Endothelial cell of umbilical vein (primary cell): Measurements from ENCODE around the gene MYLK. TPM values are rescaled to one million over a fixed set of nuclear protein-coding genes. Genes with fewer than 3 reads are reported as not detected.

Experiments used
- BruUV-seq: library from RNA; stranded (reverse); fragments of 400-500 nt; replicated peaks from 2 replicates; lab custom pipeline; 2021; lab: Mats Ljungman, UMichigan
- CTCF ChIA-PET: fragments of 300-600, 350-600 bp; sonication (Branson Sonifier 250); formaldehyde crosslinking; loops from one replicate; lab custom pipeline; 2021; ENCODE audit warnings: antibody characterized with exemption, inconsistent platforms; lab: Charles Lee
- POLR2A ChIA-PET: fragments of 300-600, 350-600 bp; sonication (Branson Sonifier 250); formaldehyde crosslinking; loops from one replicate; lab custom pipeline; 2021; ENCODE audit warnings: antibody characterized with exemption, inconsistent platforms; lab: Charles Lee
- DNase-seq: peaks from one replicate; pipeline ENCODE4 v3.0.0-alpha.2; 2011; ENCODE audit warnings: low read depth, low spot score
- FAIRE-seq: peaks from 2 replicates; lab custom pipeline; 2011; peaks lifted over from hg19 to GRCh38; lab: Jason Lieb, UNC
- H2AFZ ChIP-seq: 2 replicates; pipeline ENCODE4 v1.6.0; 2012; ENCODE audit warnings: low read depth, low read length, control low read depth, inconsistent platforms
- H3K27ac ChIP-seq: 2 replicates; pipeline ENCODE4 v1.5.1; 2011; ENCODE audit warnings: low read depth, mild to moderate bottlenecking, control low read depth, low read length, moderate library complexity; ENCODE audit not compliant: insufficient read depth
- H3K27me3 ChIP-seq, 2 experiments: 2 replicates each; pipeline versions ENCODE4 v1.6.0 to v1.6.1; 2011; ENCODE audit warnings: low read length in 2 of 2, mixed read lengths in 1 of 2; ENCODE audit not compliant: control insufficient read depth in 2 of 2, insufficient read depth in 2 of 2
- H3K36me3 ChIP-seq, 2 experiments: 2 replicates in 1 of 2; 3 replicates in 1 of 2; pipeline ENCODE4 v1.5.1; 2011; ENCODE audit warnings: low read length in 2 of 2, mild to moderate bottlenecking in 1 of 2, moderate library complexity in 1 of 2; ENCODE audit not compliant: control insufficient read depth in 2 of 2, insufficient read depth in 2 of 2; ENCODE audit errors: extremely low read depth in 1 of 2
- H3K4me1 ChIP-seq: 3 replicates; pipeline ENCODE4 v1.5.1; 2011; ENCODE audit warnings: mild to moderate bottlenecking, low read length; ENCODE audit not compliant: control insufficient read depth, insufficient read depth; ENCODE audit errors: extremely low read depth
- H3K4me2 ChIP-seq: 2 replicates; pipeline ENCODE4 v1.6.1; 2011; ENCODE audit warnings: low read length, control low read depth, mixed read lengths; ENCODE audit not compliant: insufficient read depth
- H3K4me3 ChIP-seq, 3 experiments: fragments of 200-600 bp in 1 of 3; sonication (generic), shearing (Covaris generic) in 1 of 3; replicated peaks in 1 of 3; 2 replicates each; pipeline ENCODE4 v1.5.1; 2011 to 2016; ENCODE audit warnings: control low read depth in 3 of 3, low read length in 3 of 3, mild to moderate bottlenecking in 2 of 3, inconsistent platforms in 1 of 3, low read depth in 1 of 3, moderate library complexity in 1 of 3; ENCODE audit not compliant: insufficient read depth in 1 of 3
- H3K79me2 ChIP-seq: 2 replicates; pipeline ENCODE4 v1.6.0; 2012; ENCODE audit warnings: low read length, inconsistent platforms; ENCODE audit not compliant: control insufficient read depth, insufficient read depth
- H3K9ac ChIP-seq: replicated peaks from 2 replicates; pipeline ENCODE3; 2011; ENCODE audit warnings: low read length, control low read depth; ENCODE audit not compliant: insufficient read depth; ENCODE audit errors: extremely low read depth
- H3K9me1 ChIP-seq: replicated peaks from 3 replicates; pipeline ENCODE4 v1.6.0; 2011; ENCODE audit warnings: mild to moderate bottlenecking, low read length; ENCODE audit not compliant: control insufficient read depth, insufficient read depth; ENCODE audit errors: extremely low read depth
- H3K9me3 ChIP-seq: replicated peaks from 2 replicates; pipeline ENCODE4 v1.5.1; 2012; ENCODE audit warnings: low read length, inconsistent platforms; ENCODE audit not compliant: control insufficient read depth, insufficient read depth
- H4K20me1 ChIP-seq: replicated peaks from 2 replicates; pipeline ENCODE3; 2011; ENCODE audit warnings: mild to moderate bottlenecking, low read length; ENCODE audit not compliant: control insufficient read depth, insufficient read depth; ENCODE audit errors: extremely low read depth
- EZH2 ChIP-seq: IDR thresholded peaks from 2 replicates; pipeline ENCODE4 v1.6.1; 2012; ENCODE audit warnings: borderline replicate concordance, low read depth, mild to moderate bottlenecking, moderate library complexity, low read length, inconsistent platforms; ENCODE audit not compliant: severe bottlenecking
- FOS ChIP-seq: IDR thresholded peaks from 2 replicates; pipeline ENCODE4 v1.6.1; 2011; ENCODE audit warnings: mild to moderate bottlenecking, low read length, moderate library complexity, borderline replicate concordance; ENCODE audit not compliant: insufficient read depth
- GATA2 ChIP-seq: IDR thresholded peaks from 2 replicates; pipeline ENCODE4 v1.7.0; 2011; ENCODE audit warnings: low read depth, mild to moderate bottlenecking, moderate library complexity, mixed read lengths, low read length; ENCODE audit not compliant: insufficient read length, insufficient read depth
- JUN ChIP-seq: IDR thresholded peaks from 2 replicates; pipeline ENCODE4 v1.6.1; 2011; ENCODE audit warnings: borderline replicate concordance, low read depth; ENCODE audit not compliant: insufficient read length, insufficient read depth
- MYC ChIP-seq: IDR thresholded peaks from one replicate; pipeline ENCODE4 v1.6.1; 2011; ENCODE audit warnings: mild to moderate bottlenecking, low read depth, low read length
- POLR2A ChIP-seq: IDR thresholded peaks from 2 replicates; pipeline ENCODE4 v1.6.1; 2012; ENCODE audit warnings: low read depth, mild to moderate bottlenecking, control low read depth, low read length
- POLR2AphosphoS5 ChIP-seq: IDR thresholded peaks from 2 replicates; pipeline ENCODE4 v1.6.1; 2012; ENCODE audit warnings: low read depth, mild to moderate bottlenecking, control low read depth, low read length, moderate library complexity; ENCODE audit not compliant: insufficient read depth
- dilution Hi-C: fragments of 300-500 bp; cut with MboI; formaldehyde crosslinking; loops from one replicate; pipeline ENCODE4 v1.15.0; 2019; ENCODE audit warnings: low sequenced_read_pairs; ENCODE audit not compliant: extremely low pct_ligation_motif_present
- intact Hi-C: fragments of 100-400 bp; cut with micrococcal nuclease; formaldehyde crosslinking; loops from one replicate; pipeline ENCODE4 v1.10.0; 2022
- polyA plus RNA-seq, 4 experiments: library from polyadenylated mRNA; depleted of rRNA in 3 of 4; stranded (reverse) in 3 of 4; unstranded in 1 of 4; fragments of >200 nt; gene quantifications; 2 replicates each; pipeline versions ENCODE4 v1.2.1 to v1.2.3, GENCODE V29; 2011 to 2012; ENCODE audit warnings: missing spikeins in 1 of 4
- total RNA-seq: library from RNA; stranded (reverse); gene quantifications from 2 replicates; pipeline ENCODE4 v1.2.3, GENCODE V29; 2021
- TF ChIP-seq, protein P1 (sequence below), 2 donors: IDR thresholded peaks; 1 replicate in 1 of 2; 2 replicates in 1 of 2; pipeline ENCODE4 v1.5.1; 2011; ENCODE audit warnings: low read length in 2 of 2, mild to moderate bottlenecking in 2 of 2, moderate library complexity in 2 of 2, control low read depth in 1 of 2, inconsistent platforms in 1 of 2, low read depth in 1 of 2; ENCODE audit not compliant: insufficient read depth in 1 of 2; ENCODE audit errors: extremely low read depth in 1 of 2
- TF ChIP-seq, protein P2 (sequence below): IDR thresholded peaks from 2 replicates; pipeline ENCODE4 v1.6.1; 2011; ENCODE audit not compliant: insufficient read depth, insufficient read length

The MYLK gene
- total and polyA plus RNA-seq, 2 donors (not counting 3 experiments of a cell fraction or from before 2014, with no cell fraction given): 10.0 to 22.2 TPM

DNA sequence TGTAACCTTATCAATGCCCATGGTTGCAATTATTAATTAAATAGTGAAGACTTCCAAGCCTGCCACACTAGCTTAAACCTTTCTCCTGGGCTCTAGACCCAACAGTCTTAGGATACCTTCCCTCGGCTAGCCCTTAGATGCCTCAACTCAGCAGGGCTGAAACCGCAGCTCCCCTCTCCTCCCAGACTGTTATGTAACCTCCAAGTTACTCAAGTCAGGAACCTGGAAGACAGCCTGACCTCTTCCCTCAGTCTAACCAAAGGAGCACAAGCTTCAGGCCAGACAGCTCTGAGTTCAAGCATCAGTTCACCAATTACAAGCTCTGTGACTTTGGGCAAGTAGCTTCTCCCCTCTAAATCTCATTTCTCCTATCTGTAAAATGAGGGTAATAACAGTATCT, 228.7 kb downstream of the MYLK start:
- no peak overlapping the region for H3K27ac ChIP-seq
- no peaks in the 10 kb centered on the region for H3K36me3 ChIP-seq
- H2AFZ ChIP-seq: no peak overlapping the region
- dilution Hi-C loops (no loop called here), intact Hi-C loops (loop anchor here (10.0 kb wide), 1 partner anchor 229 kb away; the partner anchor contains the start of gene MYLK)
- H3K27me3 ChIP-seq: no peaks in the 10 kb centered on the region
- no peaks in the 10 kb centered on the region for H4K20me1 ChIP-seq
- CTCF ChIA-PET: interaction anchor here (1.0 to 9.1 kb wide), 6 partner anchors 13 to 68 kb away, joined by 3 to 299 read pairs (median 104); no protein-coding TSS in a partner anchor
- no peaks in the 10 kb centered on the region for H3K9me1 ChIP-seq
- no peak overlapping the region for H3K4me3 ChIP-seq
- FAIRE-seq (no peak), DNase-seq (no peak)
- no peak overlapping the region for H3K9ac ChIP-seq
- no peak overlapping the region for H3K4me2 ChIP-seq
- no peaks in the 10 kb centered on the region for H3K9me3 ChIP-seq
- no peaks in the 10 kb centered on the region for H3K79me2 ChIP-seq
- TF ChIP-seq, protein P1, sequence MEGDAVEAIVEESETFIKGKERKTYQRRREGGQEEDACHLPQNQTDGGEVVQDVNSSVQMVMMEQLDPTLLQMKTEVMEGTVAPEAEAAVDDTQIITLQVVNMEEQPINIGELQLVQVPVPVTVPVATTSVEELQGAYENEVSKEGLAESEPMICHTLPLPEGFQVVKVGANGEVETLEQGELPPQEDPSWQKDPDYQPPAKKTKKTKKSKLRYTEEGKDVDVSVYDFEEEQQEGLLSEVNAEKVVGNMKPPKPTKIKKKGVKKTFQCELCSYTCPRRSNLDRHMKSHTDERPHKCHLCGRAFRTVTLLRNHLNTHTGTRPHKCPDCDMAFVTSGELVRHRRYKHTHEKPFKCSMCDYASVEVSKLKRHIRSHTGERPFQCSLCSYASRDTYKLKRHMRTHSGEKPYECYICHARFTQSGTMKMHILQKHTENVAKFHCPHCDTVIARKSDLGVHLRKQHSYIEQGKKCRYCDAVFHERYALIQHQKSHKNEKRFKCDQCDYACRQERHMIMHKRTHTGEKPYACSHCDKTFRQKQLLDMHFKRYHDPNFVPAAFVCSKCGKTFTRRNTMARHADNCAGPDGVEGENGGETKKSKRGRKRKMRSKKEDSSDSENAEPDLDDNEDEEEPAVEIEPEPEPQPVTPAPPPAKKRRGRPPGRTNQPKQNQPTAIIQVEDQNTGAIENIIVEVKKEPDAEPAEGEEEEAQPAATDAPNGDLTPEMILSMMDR (IDR thresholded peaks at IDR 0.05; ENCODE audit: extremely low read depth in 1 of 2, insufficient read depth in 1 of 2, low read depth in 1 of 2, low read length in 2 of 2): no peak
- TF ChIP-seq GATA2 (no peak), POLR2A (no peak), POLR2AphosphoS5 (no peak), MYC (no peak), EZH2 (no peak), FOS (no peak), JUN (no peak)
- TF ChIP-seq, protein P2, sequence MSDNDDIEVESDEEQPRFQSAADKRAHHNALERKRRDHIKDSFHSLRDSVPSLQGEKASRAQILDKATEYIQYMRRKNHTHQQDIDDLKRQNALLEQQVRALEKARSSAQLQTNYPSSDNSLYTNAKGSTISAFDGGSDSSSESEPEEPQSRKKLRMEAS: no peak
- H3K4me1 ChIP-seq: peaks cover 25% of the 10 kb centered on the region
- POLR2A ChIA-PET: no interaction called here
- BruUV-seq: no TSS peak
